Measurements from ENCODE around the gene MSI2.

DNA sequence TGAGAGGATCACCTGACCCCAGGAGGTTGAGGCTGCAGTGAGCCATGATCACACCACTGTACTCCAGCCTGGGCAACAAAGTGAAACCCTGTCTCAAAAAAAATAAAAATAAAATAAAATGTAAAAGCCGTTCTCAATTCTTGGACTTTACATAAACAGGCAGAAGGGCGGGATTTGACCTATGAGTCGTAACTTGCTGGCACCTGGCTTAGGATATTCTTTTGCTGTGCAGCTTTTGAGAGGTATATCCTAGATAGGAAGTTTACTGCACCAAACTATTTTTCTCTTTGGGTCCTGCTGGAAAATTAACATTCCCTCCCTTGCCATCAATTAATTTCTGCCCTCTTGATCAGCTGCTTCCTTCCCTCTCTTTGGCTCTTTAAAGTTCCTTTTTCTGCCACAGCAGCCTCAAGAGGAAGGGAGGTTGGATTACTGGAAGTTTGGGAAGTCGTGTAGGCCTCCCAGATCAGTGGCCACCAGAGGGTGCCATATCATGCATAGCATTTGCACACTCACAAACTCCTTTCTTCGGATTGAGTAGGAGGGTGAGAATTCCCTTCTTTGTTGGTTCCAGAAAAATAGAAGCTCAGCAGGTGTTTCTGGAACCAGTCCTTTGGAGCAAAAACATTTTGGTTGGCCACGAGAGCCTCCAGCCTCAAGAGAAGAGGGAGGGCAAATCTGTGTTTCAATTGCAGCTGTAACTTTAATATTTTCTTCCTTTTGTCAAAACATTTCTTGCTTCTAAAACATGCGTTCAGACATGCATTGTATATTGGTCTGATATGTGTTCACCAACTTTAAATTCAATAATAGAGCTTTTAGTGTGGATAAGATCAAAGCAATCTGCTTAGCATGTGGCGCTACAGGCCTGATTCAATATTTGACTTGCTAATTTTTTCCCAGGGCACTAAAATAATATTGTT is 341.5 kb downstream of the MSI2 start:
- TF ChIP-seq, protein P1, sequence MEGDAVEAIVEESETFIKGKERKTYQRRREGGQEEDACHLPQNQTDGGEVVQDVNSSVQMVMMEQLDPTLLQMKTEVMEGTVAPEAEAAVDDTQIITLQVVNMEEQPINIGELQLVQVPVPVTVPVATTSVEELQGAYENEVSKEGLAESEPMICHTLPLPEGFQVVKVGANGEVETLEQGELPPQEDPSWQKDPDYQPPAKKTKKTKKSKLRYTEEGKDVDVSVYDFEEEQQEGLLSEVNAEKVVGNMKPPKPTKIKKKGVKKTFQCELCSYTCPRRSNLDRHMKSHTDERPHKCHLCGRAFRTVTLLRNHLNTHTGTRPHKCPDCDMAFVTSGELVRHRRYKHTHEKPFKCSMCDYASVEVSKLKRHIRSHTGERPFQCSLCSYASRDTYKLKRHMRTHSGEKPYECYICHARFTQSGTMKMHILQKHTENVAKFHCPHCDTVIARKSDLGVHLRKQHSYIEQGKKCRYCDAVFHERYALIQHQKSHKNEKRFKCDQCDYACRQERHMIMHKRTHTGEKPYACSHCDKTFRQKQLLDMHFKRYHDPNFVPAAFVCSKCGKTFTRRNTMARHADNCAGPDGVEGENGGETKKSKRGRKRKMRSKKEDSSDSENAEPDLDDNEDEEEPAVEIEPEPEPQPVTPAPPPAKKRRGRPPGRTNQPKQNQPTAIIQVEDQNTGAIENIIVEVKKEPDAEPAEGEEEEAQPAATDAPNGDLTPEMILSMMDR (IDR thresholded peaks at IDR 0.05): peak; percentile 60 to 82 (median 74)
- TF ChIP-seq POLR2A (IDR thresholded peaks at IDR 0.05): no peak
